Measurements from ENCODE around the gene PAPPA2. TPM values are rescaled to one million over a fixed set of nuclear protein-coding genes. Genes with fewer than 3 reads are reported as not detected.
"Not testable (repeated sequence)": the region's sequence is repeated elsewhere in the genome, so short reads cannot be mapped to it uniquely, and the experiment has no call there.

PAPPA2 gene
- total and polyA plus RNA-seq, 3 experiments from 2014 or later, result 0.29 to 0.55 TPM; not detected in 1

- Histone ChIP-seq H3K4me3 (ENCODE audit: low read length) (no peak overlapping the region), H3K9me3 (ENCODE audit: low read length) (no peaks in the 10 kb centered on the region), H3K27ac (ENCODE audit: low read depth, low read length) (no peak overlapping the region), H3K36me3 (ENCODE audit: insufficient read depth, low read length) (no peaks in the 10 kb centered on the region), H3K4me1 (ENCODE audit: insufficient read depth, low read length) (no peaks in the 10 kb centered on the region), H3K27me3 (ENCODE audit: insufficient read depth, low read length, poor library complexity, severe bottlenecking) (no peaks in the 10 kb centered on the region)
- H3K4me3 Mint-ChIP-seq, result no peak overlapping the region
- no peaks in the 10 kb centered on the region for H3K4me1 Mint-ChIP-seq
- H3K27me3 Mint-ChIP-seq, result peaks cover 0 to 5% of the 10 kb centered on the region in 2 donors
- no peak for DNase-seq
- no peaks in the 10 kb centered on the region for H3K36me3 Mint-ChIP-seq
- ChIA-PET POLR2A (no interaction called here), CTCF (interaction anchor here (1.1 kb wide), 1 partner anchor 11 kb away, joined by 4 read pairs; no protein-coding TSS in a partner anchor)
- H3K27ac Mint-ChIP-seq, result no peak overlapping the region
- H3K9me3 Mint-ChIP-seq, result peaks cover 0 to 6% (median 0%) of the 10 kb centered on the region in 5 donors
These were observed 96.9 kb downstream of the PAPPA2 start for GRCh38 chr1:176559878-176560277.

- no peak overlapping the region for H3K27ac Mint-ChIP-seq
- Histone ChIP-seq H3K9me3 (ENCODE audit: low read length) (no peaks in the 10 kb centered on the region), H3K4me1 (ENCODE audit: insufficient read depth, low read length) (no peaks in the 10 kb centered on the region), H3K4me3 (ENCODE audit: low read length) (no peak overlapping the region), H3K27me3 (ENCODE audit: insufficient read depth, low read length, poor library complexity, severe bottlenecking) (no peaks in the 10 kb centered on the region), H3K36me3 (ENCODE audit: insufficient read depth, low read length) (no peaks in the 10 kb centered on the region), H3K27ac (ENCODE audit: low read depth, low read length) (no peak overlapping the region)
- DNase-seq, result no peak
- H3K4me3 Mint-ChIP-seq, result no peak overlapping the region
- ChIA-PET CTCF (no interaction called here), POLR2A (no interaction called here)
- H3K36me3 Mint-ChIP-seq, result no peaks in the 10 kb centered on the region
- peaks cover 0 to 3% of the 10 kb centered on the region in 2 donors for H3K27me3 Mint-ChIP-seq
- H3K9me3 Mint-ChIP-seq, result peaks cover 0 to 6% (median 0%) of the 10 kb centered on the region in 5 donors
- no peaks in the 10 kb centered on the region for H3K4me1 Mint-ChIP-seq
These were observed 97.7 kb downstream of the PAPPA2 start for GRCh38 chr1:176560681-176561080.

- H3K27ac Mint-ChIP-seq; H3K36me3 ChIP-seq (ENCODE audit: insufficient read depth, low read length); H3K9me3 Mint-ChIP-seq; H3K27me3 Mint-ChIP-seq; H3K9me3 ChIP-seq (ENCODE audit: low read length); H3K4me3 Mint-ChIP-seq; H3K4me1 Mint-ChIP-seq; CTCF ChIA-PET; H3K27me3 ChIP-seq (ENCODE audit: insufficient read depth, low read length, poor library complexity, severe bottlenecking); H3K27ac ChIP-seq (ENCODE audit: low read depth, low read length); H3K36me3 Mint-ChIP-seq; H3K4me3 ChIP-seq (ENCODE audit: low read length); POLR2A ChIA-PET; DNase-seq; H3K4me1 ChIP-seq (ENCODE audit: insufficient read depth, low read length): not testable (repeated sequence)
These were observed 98.8 kb downstream of the PAPPA2 start for GRCh38 chr1:176561761-176562160.

- H3K9me3 ChIP-seq (ENCODE audit: low read length), result no peaks in the 10 kb centered on the region
- CTCF ChIA-PET, result no interaction called here
- no peaks in the 10 kb centered on the region for H3K27me3 ChIP-seq (ENCODE audit: insufficient read depth, low read length, poor library complexity, severe bottlenecking)
- H3K4me1 ChIP-seq (ENCODE audit: insufficient read depth, low read length), result no peaks in the 10 kb centered on the region
- no peak overlapping the region for H3K4me3 Mint-ChIP-seq
- no peaks in the 10 kb centered on the region for H3K4me1 Mint-ChIP-seq
- H3K36me3 Mint-ChIP-seq, result no peaks in the 10 kb centered on the region
- DNase-seq, result no peak
- H3K27ac ChIP-seq (ENCODE audit: low read depth, low read length), result no peak overlapping the region
- no peaks in the 10 kb centered on the region for H3K27me3 Mint-ChIP-seq
- POLR2A ChIA-PET, result no interaction called here
- no peaks in the 10 kb centered on the region for H3K9me3 Mint-ChIP-seq
- H3K36me3 ChIP-seq (ENCODE audit: insufficient read depth, low read length), result no peaks in the 10 kb centered on the region
- no peak overlapping the region for H3K27ac Mint-ChIP-seq
- no peak overlapping the region for H3K4me3 ChIP-seq (ENCODE audit: low read length)
These were observed 103.3 kb downstream of the PAPPA2 start for GRCh38 chr1:176566004-176566975.

- H3K27me3 Mint-ChIP-seq, result no peaks in the 10 kb centered on the region
- DNase-seq, result no peak
- H3K9me3 Mint-ChIP-seq, result no peaks in the 10 kb centered on the region
- no peak overlapping the region for H3K27ac Mint-ChIP-seq
- Histone ChIP-seq H3K27me3 (ENCODE audit: insufficient read depth, low read length, poor library complexity, severe bottlenecking) (no peaks in the 10 kb centered on the region), H3K4me3 (ENCODE audit: low read length) (no peak overlapping the region), H3K27ac (ENCODE audit: low read depth, low read length) (no peak overlapping the region), H3K4me1 (ENCODE audit: insufficient read depth, low read length) (no peaks in the 10 kb centered on the region), H3K9me3 (ENCODE audit: low read length) (no peaks in the 10 kb centered on the region), H3K36me3 (ENCODE audit: insufficient read depth, low read length) (no peaks in the 10 kb centered on the region)
- H3K36me3 Mint-ChIP-seq, result no peaks in the 10 kb centered on the region
- no peaks in the 10 kb centered on the region for H3K4me1 Mint-ChIP-seq
- CTCF ChIA-PET, result no interaction called here
- no peak overlapping the region for H3K4me3 Mint-ChIP-seq
- POLR2A ChIA-PET, result no interaction called here
These were observed 104.3 kb downstream of the PAPPA2 start for GRCh38 chr1:176567190-176567794.

- Mint-ChIP-seq H3K9me3 (no peaks in the 10 kb centered on the region), H3K4me3 (no peak overlapping the region), H3K36me3 (no peaks in the 10 kb centered on the region), H3K27me3 (no peaks in the 10 kb centered on the region), H3K4me1 (no peaks in the 10 kb centered on the region), H3K27ac (no peak overlapping the region)
- Histone ChIP-seq H3K27ac (ENCODE audit: low read depth, low read length) (no peak overlapping the region), H3K4me3 (ENCODE audit: low read length) (no peak overlapping the region), H3K27me3 (ENCODE audit: insufficient read depth, low read length, poor library complexity, severe bottlenecking) (no peaks in the 10 kb centered on the region), H3K9me3 (ENCODE audit: low read length) (no peaks in the 10 kb centered on the region), H3K36me3 (ENCODE audit: insufficient read depth, low read length) (no peaks in the 10 kb centered on the region), H3K4me1 (ENCODE audit: insufficient read depth, low read length) (no peaks in the 10 kb centered on the region)
- ChIA-PET CTCF (no interaction called here), POLR2A (no interaction called here)
- DNase-seq, result no peak
These were observed 105.2 kb downstream of the PAPPA2 start for GRCh38 chr1:176568185-176568584.

- ChIA-PET CTCF (no interaction called here), POLR2A (no interaction called here)
- DNase-seq, result no peak
- no peak overlapping the region for H3K27ac ChIP-seq (ENCODE audit: low read depth, low read length)
- no peaks in the 10 kb centered on the region for H3K4me1 ChIP-seq (ENCODE audit: insufficient read depth, low read length)
- Mint-ChIP-seq H3K27me3 (peaks cover 0 to 5% of the 10 kb centered on the region in 2 donors), H3K36me3 (no peaks in the 10 kb centered on the region), H3K9me3 (peaks cover 0 to 3% (median 0%) of the 10 kb centered on the region in 5 donors), H3K4me3 (no peak overlapping the region), H3K27ac (no peak overlapping the region), H3K4me1 (no peaks in the 10 kb centered on the region)
- H3K27me3 ChIP-seq (ENCODE audit: insufficient read depth, low read length, poor library complexity, severe bottlenecking), result no peaks in the 10 kb centered on the region
- H3K36me3 ChIP-seq (ENCODE audit: insufficient read depth, low read length), result no peaks in the 10 kb centered on the region
- H3K4me3 ChIP-seq (ENCODE audit: low read length), result no peak overlapping the region
- H3K9me3 ChIP-seq (ENCODE audit: low read length), result no peaks in the 10 kb centered on the region
These were observed 111.8 kb downstream of the PAPPA2 start for GRCh38 chr1:176574756-176575155.

- CTCF ChIA-PET, result no interaction called here
- Mint-ChIP-seq H3K9me3 (peaks cover 0 to 3% (median 0%) of the 10 kb centered on the region in 5 donors), H3K4me3 (no peak overlapping the region), H3K36me3 (no peaks in the 10 kb centered on the region), H3K4me1 (no peaks in the 10 kb centered on the region), H3K27me3 (peaks cover 0 to 5% of the 10 kb centered on the region in 2 donors), H3K27ac (no peak overlapping the region)
- Histone ChIP-seq H3K27ac (ENCODE audit: low read depth, low read length) (no peak overlapping the region), H3K36me3 (ENCODE audit: insufficient read depth, low read length) (no peaks in the 10 kb centered on the region), H3K4me3 (ENCODE audit: low read length) (no peak overlapping the region), H3K9me3 (ENCODE audit: low read length) (no peaks in the 10 kb centered on the region), H3K4me1 (ENCODE audit: insufficient read depth, low read length) (no peaks in the 10 kb centered on the region), H3K27me3 (ENCODE audit: insufficient read depth, low read length, poor library complexity, severe bottlenecking) (no peaks in the 10 kb centered on the region)
- DNase-seq, result no peak
- POLR2A ChIA-PET, result no interaction called here
These were observed 113.0 kb downstream of the PAPPA2 start for GRCh38 chr1:176575991-176576390.

All from CD8-positive, alpha-beta memory T cell (primary cell).